NCI-H2196 treated with DMSO at 0.1 percent for 48 hours (cell line): ENCODE results near the gene YAF2.
"Not testable (repeated sequence)": the region's sequence is repeated elsewhere in the genome, so short reads cannot be mapped to it uniquely, and the experiment has no call there.

Source experiments
- DNase-seq: peaks from one replicate; lab custom pipeline; 2025; ENCODE audit not compliant: unreplicated experiment; lab: John Stamatoyannopoulos, UW

Gene YAF2

GRCh38 chr12:42255221-42255865 is 17.3 kb upstream of the YAF2 start:
- no peak for DNase-seq

GRCh38 chr12:42252645-42253044 is 14.6 kb upstream of the YAF2 start:
- DNase-seq: not testable (repeated sequence)

GRCh38 chr12:42249033-42249432 is 11.0 kb upstream of the YAF2 start:
- DNase-seq: not testable (repeated sequence)

- DNase-seq: no peak
Measured at GRCh38 chr12:42240131-42240750, 2.2 kb upstream of the YAF2 start.

- no peak for DNase-seq
Measured at GRCh38 chr12:42237853-42238239, 202 bp downstream of the YAF2 start.

GRCh38 chr12:42237052-42237852 is 796 bp downstream of the YAF2 start:
- peak; percentile 25 for DNase-seq

GRCh38 chr12:42236017-42236416 is 2.0 kb downstream of the YAF2 start:
- no peak for DNase-seq

GRCh38 chr12:42235426-42235825 is 2.6 kb downstream of the YAF2 start:
- no peak for DNase-seq

GRCh38 chr12:42234970-42235369 is 3.1 kb downstream of the YAF2 start:
- DNase-seq: no peak

- DNase-seq: not testable (repeated sequence)
Measured at GRCh38 chr12:42227525-42227924, 10.5 kb downstream of the YAF2 start.

GRCh38 chr12:42224501-42224900 is 13.5 kb downstream of the YAF2 start:
- DNase-seq: not testable (repeated sequence)

GRCh38 chr12:42222724-42223123 is 15.3 kb downstream of the YAF2 start:
- DNase-seq: no peak

- no peak for DNase-seq
Measured at GRCh38 chr12:42221726-42222125, 16.3 kb downstream of the YAF2 start.

- no peak for DNase-seq
Measured at GRCh38 chr12:42217656-42218055, 20.4 kb downstream of the YAF2 start.

GRCh38 chr12:42216737-42217136 is 21.3 kb downstream of the YAF2 start:
- no peak for DNase-seq

- DNase-seq: not testable (repeated sequence)
Measured at GRCh38 chr12:42215759-42216158, 22.3 kb downstream of the YAF2 start.

GRCh38 chr12:42213954-42214426 is 24.1 kb downstream of the YAF2 start:
- DNase-seq: no peak

- peak; percentile 27 for DNase-seq
Measured at GRCh38 chr12:42213023-42213422, 25.0 kb downstream of the YAF2 start.

GRCh38 chr12:42208574-42208973 is 29.5 kb downstream of the YAF2 start:
- DNase-seq: no peak

GRCh38 chr12:42204819-42205218 is 33.2 kb downstream of the YAF2 start:
- no peak for DNase-seq

- DNase-seq: no peak
Measured at GRCh38 chr12:42204362-42204761, 33.7 kb downstream of the YAF2 start.

- no peak for DNase-seq
Measured at GRCh38 chr12:42201063-42201462, 37.0 kb downstream of the YAF2 start.
